Keratinocyte (primary cell): ENCODE measurements around the gene CD37.
"Not testable (repeated sequence)": the region's sequence is repeated elsewhere in the genome, so short reads cannot be mapped to it uniquely, and the experiment has no call there.

Source experiments
- CTCF ChIP-seq, 3 experiments: IDR thresholded peaks in 1 of 3; conservative IDR thresholded peaks in 1 of 3; optimal IDR thresholded peaks in 1 of 3; 2 replicates in 2 of 3; 3 replicates in 1 of 3; pipeline versions ENCODE3 to v1.5.1; 2011; ENCODE audit warnings: low read length in 3 of 3, mild to moderate bottlenecking in 3 of 3, moderate library complexity in 2 of 3, control low read depth in 1 of 3, inconsistent platforms in 1 of 3; ENCODE audit not compliant: insufficient read depth in 2 of 3; ENCODE audit errors: extremely low read depth in 1 of 3
- EZH2 ChIP-seq: IDR thresholded peaks from one replicate; pipeline ENCODE4 v1.6.1; 2012; ENCODE audit warnings: inconsistent platforms, mild to moderate bottlenecking, low read length, moderate library complexity

- TF ChIP-seq CTCF (optimal IDR thresholded peaks at IDR 0.05 in 1 of 3, IDR thresholded peaks at IDR 0.05 in 1 of 3, conservative IDR thresholded peaks at IDR 0.05 in 1 of 3; ENCODE audit: extremely low read depth in 1 of 3, insufficient read depth in 2 of 3, low read length in 3 of 3); EZH2: not testable (repeated sequence)
Observed at GRCh38 chr19:49325756-49326155, 9.4 kb upstream of the CD37 start.
